D721Med (cell line): ENCODE data around the gene DYNC1H1.
"Not testable (repeated sequence)": the region's sequence is repeated elsewhere in the genome, so short reads cannot be mapped to it uniquely, and the experiment has no call there.

Experiments used
- DNase-seq: peaks from one replicate; pipeline ENCODE4 v3.0.0; 2011; ENCODE audit warnings: low spot score; ENCODE audit not compliant: insufficient read length
- FAIRE-seq: peaks from 2 replicates; lab custom pipeline; 2011; peaks lifted over from hg19 to GRCh38; lab: Jason Lieb, UNC
- CTCF ChIP-seq: IDR thresholded peaks from 2 replicates; pipeline ENCODE4 v1.5.1; 2012; ENCODE audit warnings: mild to moderate bottlenecking, control low read depth; ENCODE audit not compliant: insufficient read depth; ENCODE audit errors: missing control alignments

Gene DYNC1H1

GRCh38 chr14:102063109-102063807, 98.9 kb downstream of the DYNC1H1 start:
- no peak for FAIRE-seq
- peak; percentile 60 for TF ChIP-seq CTCF
- DNase-seq = peak; percentile 61

GRCh38 chr14:102063808-102064429, 99.5 kb downstream of the DYNC1H1 start:
- no peak for FAIRE-seq

GRCh38 chr14:102064590-102064989, 100.2 kb downstream of the DYNC1H1 start:
- FAIRE-seq, DNase-seq: not testable (repeated sequence)

More at GRCh38 chr14:102063808-102064429, 99.5 kb downstream of the DYNC1H1 start:
- no peak for DNase-seq
- no peak for TF ChIP-seq CTCF

- no peak for TF ChIP-seq CTCF
- DNase-seq (no peak), FAIRE-seq (no peak)
These were observed 101.7 kb downstream of the DYNC1H1 start for GRCh38 chr14:102066041-102066451.

GRCh38 chr14:102071283-102071998, 107.1 kb downstream of the DYNC1H1 start:
- FAIRE-seq (no peak), DNase-seq (no peak)
- TF ChIP-seq CTCF = no peak

GRCh38 chr14:102074415-102074964, 110.1 kb downstream of the DYNC1H1 start:
- TF ChIP-seq CTCF = no peak
- no peak for FAIRE-seq

GRCh38 chr14:102075155-102075554, 110.8 kb downstream of the DYNC1H1 start:
- no peak for TF ChIP-seq CTCF
- DNase-seq (no peak), FAIRE-seq (no peak)

More at GRCh38 chr14:102074415-102074964, 110.1 kb downstream of the DYNC1H1 start:
- no peak for DNase-seq
